ENCODE results near the gene GRAMD1B. TPM values are rescaled to one million over a fixed set of nuclear protein-coding genes. Genes with fewer than 3 reads are reported as not detected.
"Not testable (repeated sequence)": the region's sequence is repeated elsewhere in the genome, so short reads cannot be mapped to it uniquely, and the experiment has no call there.

The GRAMD1B gene
- total RNA-seq, 5 donors from 2014 or later (not counting 1 experiment from before 2014, with no cell fraction given), result 8.6 to 15.6 (median 10.5) TPM

- H3K9me3 Mint-ChIP-seq; POLR2A ChIA-PET; H3K36me3 Mint-ChIP-seq; ATAC-seq (replicated peaks in 1 of 4); H3K9me3 ChIP-seq; CTCF ChIA-PET; H3K4me3 ChIP-seq (ENCODE audit: control insufficient read depth in 1 of 2, extremely low read depth in 1 of 2, low read length in 1 of 2); H3K27me3 ChIP-seq (replicated peaks in 1 of 2; ENCODE audit: control insufficient read depth in 2 of 2, extremely low read depth in 1 of 2, insufficient read depth in 2 of 2, low read length in 1 of 2); H3K27me3 Mint-ChIP-seq; H3K36me3 ChIP-seq (ENCODE audit: control insufficient read depth in 2 of 2, extremely low read depth in 1 of 2, insufficient read depth in 1 of 2, low read length in 1 of 2): not testable (repeated sequence)
- H3K27ac Mint-ChIP-seq, result peak overlapping the region; percentile 90 to 93
- DNase-seq, result peak in 1 of 35 experiments; percentile 12
- peaks cover 10 to 38% of the 10 kb centered on the region in 2 experiments for H3K4me1 ChIP-seq (ENCODE audit: control insufficient read depth in 1 of 2, extremely low read depth in 1 of 2, insufficient read depth in 2 of 2, low read length in 2 of 2)
- 82% methylated on average over 2 of the region's 5 CpGs for WGBS (ENCODE audit: insufficient coverage)
- H3K4me1 Mint-ChIP-seq, result peaks cover 27 to 49% (median 47%) of the 10 kb centered on the region in 3 donors
- peak overlapping the region; percentile 73 for H3K27ac ChIP-seq (ENCODE audit: low read length)
- H3K4me3 Mint-ChIP-seq, result peak overlapping the region in 1 of 3 donors; percentile 17
These were observed 26.4 kb downstream of the GRAMD1B start for GRCh38 chr11:123456448-123456847.

- no peak overlapping the region for H3K4me3 Mint-ChIP-seq
- H3K36me3 Mint-ChIP-seq, result peaks cover 3% of the 10 kb centered on the region
- WGBS (ENCODE audit: insufficient coverage), result 21% methylated on average over 3 of the region's 8 CpGs
- H3K27me3 Mint-ChIP-seq, result no peaks in the 10 kb centered on the region
- H3K9me3 Mint-ChIP-seq, result no peaks in the 10 kb centered on the region
- Histone ChIP-seq H3K27ac (ENCODE audit: low read length) (peak overlapping the region; percentile 73), H3K9me3 (no peaks in the 10 kb centered on the region), H3K4me3 (ENCODE audit: control insufficient read depth in 1 of 2, extremely low read depth in 1 of 2, low read length in 1 of 2) (no peak overlapping the region), H3K4me1 (ENCODE audit: control insufficient read depth in 1 of 2, extremely low read depth in 1 of 2, insufficient read depth in 2 of 2, low read length in 2 of 2) (peaks cover 10 to 36% of the 10 kb centered on the region in 2 experiments), H3K27me3 (replicated peaks in 1 of 2; ENCODE audit: control insufficient read depth in 2 of 2, extremely low read depth in 1 of 2, insufficient read depth in 2 of 2, low read length in 1 of 2) (peaks cover 0 to 4% of the 10 kb centered on the region in 2 experiments), H3K36me3 (ENCODE audit: control insufficient read depth in 2 of 2, extremely low read depth in 1 of 2, insufficient read depth in 1 of 2, low read length in 1 of 2) (no peaks in the 10 kb centered on the region)
- DNase-seq (peak in 6 of 35 experiments; percentile 8 to 51 (median 22)), ATAC-seq (replicated peaks in 1 of 4) (peak in 3 of 4 experiments; percentile 69 to 81 (median 74))
- H3K27ac Mint-ChIP-seq, result peak overlapping the region; percentile 90 to 93
- peaks cover 27 to 47% (median 42%) of the 10 kb centered on the region in 3 donors for H3K4me1 Mint-ChIP-seq
- ChIA-PET CTCF (interaction anchor here (0.7 to 0.8 kb wide), 2 partner anchors 18 to 23 kb away, joined by 3 to 5 read pairs; no protein-coding TSS in a partner anchor), POLR2A (no interaction called here)
These were observed 27.2 kb downstream of the GRAMD1B start for GRCh38 chr11:123457187-123457770.

- Mint-ChIP-seq H3K4me1 (peaks cover 29 to 47% (median 42%) of the 10 kb centered on the region in 3 donors), H3K4me3 (no peak overlapping the region), H3K27ac (no peak overlapping the region), H3K9me3 (no peaks in the 10 kb centered on the region), H3K27me3 (no peaks in the 10 kb centered on the region), H3K36me3 (peaks cover 3% of the 10 kb centered on the region)
- ATAC-seq (replicated peaks in 1 of 4) (no peak), DNase-seq (no peak)
- no CpG with 5 or more reads among the region's 2 CpGs for WGBS (ENCODE audit: insufficient coverage)
- Histone ChIP-seq H3K4me3 (ENCODE audit: control insufficient read depth in 1 of 2, extremely low read depth in 1 of 2, low read length in 1 of 2) (no peak overlapping the region), H3K36me3 (ENCODE audit: control insufficient read depth in 2 of 2, extremely low read depth in 1 of 2, insufficient read depth in 1 of 2, low read length in 1 of 2) (no peaks in the 10 kb centered on the region), H3K27ac (ENCODE audit: low read length) (no peak overlapping the region), H3K4me1 (ENCODE audit: control insufficient read depth in 1 of 2, extremely low read depth in 1 of 2, insufficient read depth in 2 of 2, low read length in 2 of 2) (peaks cover 10 to 36% of the 10 kb centered on the region in 2 experiments), H3K9me3 (no peaks in the 10 kb centered on the region), H3K27me3 (replicated peaks in 1 of 2; ENCODE audit: control insufficient read depth in 2 of 2, extremely low read depth in 1 of 2, insufficient read depth in 2 of 2, low read length in 1 of 2) (peaks cover 0 to 4% of the 10 kb centered on the region in 2 experiments)
- CTCF ChIA-PET, result no interaction called here
- POLR2A ChIA-PET, result no interaction called here
These were observed 28.4 kb downstream of the GRAMD1B start for GRCh38 chr11:123458501-123458900.

GRCh38 chr11:123460012-123460700 lies 30.1 kb downstream of the GRAMD1B start:
- no peaks in the 10 kb centered on the region for H3K36me3 ChIP-seq (ENCODE audit: control insufficient read depth in 2 of 2, extremely low read depth in 1 of 2, insufficient read depth in 1 of 2, low read length in 1 of 2)
- Mint-ChIP-seq H3K4me3 (no peak overlapping the region), H3K27me3 (no peaks in the 10 kb centered on the region), H3K9me3 (no peaks in the 10 kb centered on the region), H3K36me3 (peaks cover 3% of the 10 kb centered on the region), H3K27ac (no peak overlapping the region), H3K4me1 (peaks cover 19 to 32% (median 29%) of the 10 kb centered on the region in 3 donors)
- no peak overlapping the region for H3K27ac ChIP-seq (ENCODE audit: low read length)
- CTCF ChIA-PET, result interaction anchor here in 1 of 2 donors (0.8 kb wide), 1 partner anchor 63 kb away, joined by 3 read pairs; no protein-coding TSS in a partner anchor
- POLR2A ChIA-PET, result no interaction called here
- peaks cover 0 to 4% of the 10 kb centered on the region in 2 experiments for H3K27me3 ChIP-seq (replicated peaks in 1 of 2; ENCODE audit: control insufficient read depth in 2 of 2, extremely low read depth in 1 of 2, insufficient read depth in 2 of 2, low read length in 1 of 2)
- WGBS (ENCODE audit: insufficient coverage), result 91% methylated on average over 2 of the region's 7 CpGs
- ATAC-seq (replicated peaks in 1 of 4) (no peak), DNase-seq (no peak)
- H3K4me3 ChIP-seq (ENCODE audit: control insufficient read depth in 1 of 2, extremely low read depth in 1 of 2, low read length in 1 of 2), result no peak overlapping the region
- peaks cover 5 to 25% of the 10 kb centered on the region in 2 experiments for H3K4me1 ChIP-seq (ENCODE audit: control insufficient read depth in 1 of 2, extremely low read depth in 1 of 2, insufficient read depth in 2 of 2, low read length in 2 of 2)
- H3K9me3 ChIP-seq, result no peaks in the 10 kb centered on the region

- Mint-ChIP-seq H3K36me3 (peaks cover 3% of the 10 kb centered on the region), H3K27me3 (no peaks in the 10 kb centered on the region), H3K4me1 (peaks cover 20 to 27% (median 22%) of the 10 kb centered on the region in 3 donors), H3K27ac (no peak overlapping the region), H3K4me3 (no peak overlapping the region), H3K9me3 (no peaks in the 10 kb centered on the region)
- Histone ChIP-seq H3K9me3 (no peaks in the 10 kb centered on the region), H3K27me3 (replicated peaks in 1 of 2; ENCODE audit: control insufficient read depth in 2 of 2, extremely low read depth in 1 of 2, insufficient read depth in 2 of 2, low read length in 1 of 2) (peaks cover 0 to 4% of the 10 kb centered on the region in 2 experiments), H3K4me3 (ENCODE audit: control insufficient read depth in 1 of 2, extremely low read depth in 1 of 2, low read length in 1 of 2) (no peak overlapping the region), H3K27ac (ENCODE audit: low read length) (no peak overlapping the region), H3K4me1 (ENCODE audit: control insufficient read depth in 1 of 2, extremely low read depth in 1 of 2, insufficient read depth in 2 of 2, low read length in 2 of 2) (peaks cover under 1 to 19% of the 10 kb centered on the region in 2 experiments), H3K36me3 (ENCODE audit: control insufficient read depth in 2 of 2, extremely low read depth in 1 of 2, insufficient read depth in 1 of 2, low read length in 1 of 2) (no peaks in the 10 kb centered on the region)
- 96% methylated on average over 4 of the region's 4 CpGs for WGBS (ENCODE audit: insufficient coverage)
- POLR2A ChIA-PET, result no interaction called here
- no peak for ATAC-seq (replicated peaks in 1 of 4)
- DNase-seq, result no peak
- CTCF ChIA-PET, result interaction anchor here in 1 of 2 donors (0.6 to 0.8 kb wide), 2 partner anchors 11 to 62 kb away, joined by 3 read pairs; no protein-coding TSS in a partner anchor
These were observed 31.1 kb downstream of the GRAMD1B start for GRCh38 chr11:123461164-123461563.

GRCh38 chr11:123465667-123466066 lies 35.6 kb downstream of the GRAMD1B start:
- not testable (repeated sequence) for DNase-seq

More at GRCh38 chr11:123465667-123466066, 35.6 kb downstream of the GRAMD1B start:
- not testable (repeated sequence) for H3K4me3 ChIP-seq (ENCODE audit: control insufficient read depth in 1 of 2, extremely low read depth in 1 of 2, low read length in 1 of 2); H3K36me3 Mint-ChIP-seq; H3K36me3 ChIP-seq (ENCODE audit: control insufficient read depth in 2 of 2, extremely low read depth in 1 of 2, insufficient read depth in 1 of 2, low read length in 1 of 2); H3K27me3 Mint-ChIP-seq; H3K27ac Mint-ChIP-seq; H3K9me3 ChIP-seq; H3K4me1 ChIP-seq (ENCODE audit: control insufficient read depth in 1 of 2, extremely low read depth in 1 of 2, insufficient read depth in 2 of 2, low read length in 2 of 2); H3K9me3 Mint-ChIP-seq; ATAC-seq (replicated peaks in 1 of 4); H3K4me3 Mint-ChIP-seq; H3K27ac ChIP-seq (ENCODE audit: low read length); H3K27me3 ChIP-seq (replicated peaks in 1 of 2; ENCODE audit: control insufficient read depth in 2 of 2, extremely low read depth in 1 of 2, insufficient read depth in 2 of 2, low read length in 1 of 2)
- WGBS (ENCODE audit: insufficient coverage), result 100% methylated on average over 4 of the region's 8 CpGs
- peaks cover 2 to 17% (median 4%) of the 10 kb centered on the region in 3 donors for H3K4me1 Mint-ChIP-seq
- ChIA-PET POLR2A (interaction anchor here in 1 of 2 donors (0.7 kb wide), 1 partner anchor 343 kb away, joined by 3 read pairs; no protein-coding TSS in a partner anchor), CTCF (interaction anchor here (0.6 to 1.2 kb wide), 3 partner anchors 13 to 604 kb away, joined by 3 to 4 read pairs (median 3); no protein-coding TSS in a partner anchor)

Measured in T-cell (primary cell).